GM13976 (cell line): Measurements from ENCODE around the gene SLC39A13.

Source experiments
- DNase-seq: peaks from one replicate; pipeline ENCODE4 v3.0.0; 2012; ENCODE audit warnings: low spot score
- in situ Hi-C: fragments of 300-500 bp; cut with MboI; formaldehyde crosslinking; loops from one replicate; pipeline ENCODE4 v1.12.0; 2022; ENCODE audit warnings: low sequenced_read_pairs, mixed read lengths, inconsistent platforms; ENCODE audit not compliant: unreplicated experiment
- TF ChIP-seq, protein P1 (sequence below): IDR thresholded peaks from 2 replicates; pipeline ENCODE4 v1.5.1; 2012; ENCODE audit warnings: borderline replicate concordance, mild to moderate bottlenecking; ENCODE audit not compliant: insufficient read depth; ENCODE audit errors: extremely low read depth, missing control alignments, control extremely low read depth

SLC39A13 gene

DNA sequence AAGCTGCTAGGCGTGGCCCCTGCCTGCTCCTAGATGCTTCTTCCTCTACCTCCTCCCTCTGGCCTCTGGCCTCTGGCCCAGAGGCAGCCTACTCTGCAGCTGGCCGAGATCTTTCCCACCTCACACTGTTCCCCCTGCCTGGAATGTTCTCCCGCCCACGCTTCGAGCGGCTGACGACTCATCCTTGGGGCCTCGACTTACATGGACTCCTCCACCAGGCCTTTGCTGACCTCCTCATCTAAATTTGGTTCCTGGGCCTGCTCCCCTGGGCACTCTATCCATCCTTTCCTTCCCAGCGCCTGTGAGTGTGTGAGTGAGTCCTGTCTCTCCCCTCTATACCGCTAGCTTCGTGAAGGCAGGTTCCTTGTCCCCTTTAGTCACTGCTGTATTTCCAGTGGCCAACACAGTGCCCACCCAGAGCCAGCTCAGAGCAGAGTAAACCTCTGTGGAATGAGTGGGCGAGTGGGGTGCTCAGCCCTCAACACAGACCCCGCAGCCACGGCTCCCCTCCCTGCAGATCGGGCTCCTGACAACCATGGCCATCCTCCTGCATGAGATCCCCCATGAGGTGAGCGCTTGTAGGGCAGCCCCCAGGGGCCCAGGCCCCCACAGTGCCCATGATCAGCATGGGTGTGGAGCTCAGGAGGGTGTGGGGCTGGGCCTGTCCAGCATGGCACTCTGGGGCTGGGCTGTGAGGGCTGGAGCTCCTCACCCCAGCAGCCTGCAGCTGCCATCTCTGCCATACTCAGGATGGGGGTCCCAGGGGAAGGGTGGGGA is 5.7 kb downstream of the SLC39A13 start:
- TF ChIP-seq, protein P1, sequence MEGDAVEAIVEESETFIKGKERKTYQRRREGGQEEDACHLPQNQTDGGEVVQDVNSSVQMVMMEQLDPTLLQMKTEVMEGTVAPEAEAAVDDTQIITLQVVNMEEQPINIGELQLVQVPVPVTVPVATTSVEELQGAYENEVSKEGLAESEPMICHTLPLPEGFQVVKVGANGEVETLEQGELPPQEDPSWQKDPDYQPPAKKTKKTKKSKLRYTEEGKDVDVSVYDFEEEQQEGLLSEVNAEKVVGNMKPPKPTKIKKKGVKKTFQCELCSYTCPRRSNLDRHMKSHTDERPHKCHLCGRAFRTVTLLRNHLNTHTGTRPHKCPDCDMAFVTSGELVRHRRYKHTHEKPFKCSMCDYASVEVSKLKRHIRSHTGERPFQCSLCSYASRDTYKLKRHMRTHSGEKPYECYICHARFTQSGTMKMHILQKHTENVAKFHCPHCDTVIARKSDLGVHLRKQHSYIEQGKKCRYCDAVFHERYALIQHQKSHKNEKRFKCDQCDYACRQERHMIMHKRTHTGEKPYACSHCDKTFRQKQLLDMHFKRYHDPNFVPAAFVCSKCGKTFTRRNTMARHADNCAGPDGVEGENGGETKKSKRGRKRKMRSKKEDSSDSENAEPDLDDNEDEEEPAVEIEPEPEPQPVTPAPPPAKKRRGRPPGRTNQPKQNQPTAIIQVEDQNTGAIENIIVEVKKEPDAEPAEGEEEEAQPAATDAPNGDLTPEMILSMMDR, result no peak
- no peak for DNase-seq
- in situ Hi-C loops, result no loop called here

DNA sequence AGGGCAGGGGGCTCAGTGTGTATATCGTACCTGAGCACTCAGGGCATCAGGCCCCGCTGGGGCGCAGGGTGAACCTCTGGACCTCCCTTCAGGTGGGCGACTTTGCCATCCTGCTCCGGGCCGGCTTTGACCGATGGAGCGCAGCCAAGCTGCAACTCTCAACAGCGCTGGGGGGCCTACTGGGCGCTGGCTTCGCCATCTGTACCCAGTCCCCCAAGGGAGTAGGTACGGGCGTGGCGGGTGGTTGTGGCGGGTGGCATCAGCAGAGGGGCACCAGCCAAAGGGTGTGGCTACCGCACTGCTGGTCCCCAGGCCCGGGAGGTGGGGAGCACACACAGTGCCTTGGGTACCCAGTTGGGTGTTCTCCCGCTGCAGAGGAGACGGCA is 6.3 kb downstream of the SLC39A13 start:
- TF ChIP-seq, protein P1, result no peak
- no peak for DNase-seq
- in situ Hi-C loops, result no loop called here

DNA sequence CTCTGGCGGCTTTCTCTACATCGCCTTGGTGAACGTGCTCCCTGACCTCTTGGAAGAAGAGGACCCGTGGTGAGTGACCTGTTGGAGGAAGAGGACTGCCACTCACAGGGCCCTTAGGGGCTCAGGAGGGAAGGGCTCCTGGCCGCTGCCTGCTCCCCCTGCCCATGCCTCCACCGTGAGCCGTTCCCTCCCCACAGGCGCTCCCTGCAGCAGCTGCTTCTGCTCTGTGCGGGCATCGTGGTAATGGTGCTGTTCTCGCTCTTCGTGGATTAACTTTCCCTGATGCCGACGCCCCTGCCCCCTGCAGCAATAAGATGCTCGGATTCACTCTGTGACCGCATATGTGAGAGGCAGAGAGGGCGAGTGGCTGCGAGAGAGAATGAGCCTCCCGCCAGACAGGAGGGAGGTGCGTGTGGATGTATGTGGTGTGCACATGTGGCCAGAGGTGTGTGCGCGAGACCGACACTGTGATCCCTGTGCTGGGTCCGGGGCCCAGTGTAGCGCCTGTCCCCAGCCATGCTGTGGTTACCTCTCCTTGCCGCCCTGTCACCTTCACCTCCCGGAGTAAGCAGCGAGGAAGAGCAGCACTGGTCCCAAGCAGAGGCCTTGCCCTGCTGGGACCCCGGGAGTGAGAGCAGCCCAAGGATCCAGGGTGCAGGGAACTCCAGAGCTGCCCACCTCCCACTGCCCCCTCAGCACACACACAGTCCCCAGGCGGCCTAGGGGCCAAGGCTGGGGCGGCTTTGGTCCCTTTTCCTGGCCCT is 6.9 kb downstream of the SLC39A13 start:
- no peak for DNase-seq
- TF ChIP-seq, protein P1, result no peak
- in situ Hi-C loops, result no loop called here

DNA sequence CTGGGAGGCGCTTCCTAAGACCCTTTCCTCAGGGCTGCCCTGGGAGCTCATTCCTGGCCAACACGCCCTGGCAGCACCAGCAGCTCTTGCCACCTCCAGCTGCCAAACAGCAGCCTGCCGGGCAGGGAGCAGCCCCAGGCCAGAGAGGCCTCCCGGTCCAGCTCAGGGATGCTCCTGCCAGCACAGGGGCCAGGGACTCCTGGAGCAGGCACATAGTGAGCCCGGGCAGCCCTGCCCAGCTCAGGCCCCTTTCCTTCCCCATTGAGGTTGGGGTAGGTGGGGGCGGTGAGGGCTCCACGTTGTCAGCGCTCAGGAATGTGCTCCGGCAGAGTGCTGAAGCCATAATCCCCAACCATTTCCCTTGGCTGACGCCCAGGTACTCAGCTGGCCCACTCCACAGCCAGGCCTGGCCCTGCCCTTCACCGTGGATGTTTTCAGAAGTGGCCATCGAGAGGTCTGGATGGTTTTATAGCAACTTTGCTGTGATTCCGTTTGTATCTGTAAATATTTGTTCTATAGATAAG is 7.6 kb downstream of the SLC39A13 start:
- TF ChIP-seq, protein P1, result no peak
- no peak for DNase-seq
- in situ Hi-C loops, result no loop called here

DNA sequence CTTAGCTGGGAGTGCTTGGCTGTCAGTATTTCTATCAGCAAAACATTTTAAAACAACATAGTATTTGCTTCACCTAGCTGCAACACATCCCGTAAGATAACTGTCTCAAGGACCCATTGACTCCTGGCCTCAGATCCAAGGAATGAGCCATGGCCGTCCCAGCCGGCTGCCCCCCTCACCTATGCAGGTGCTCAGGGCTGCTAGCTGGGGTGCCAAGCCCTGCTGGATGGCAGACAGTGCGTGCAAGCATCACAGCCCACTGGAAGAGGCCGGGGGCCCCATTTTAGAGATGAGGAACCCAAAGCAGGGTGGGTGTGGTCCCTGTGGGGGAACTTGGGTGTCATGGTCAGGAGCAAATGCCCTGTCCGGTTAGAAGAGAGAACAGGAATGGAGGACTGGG is 9.3 kb downstream of the SLC39A13 start:
- in situ Hi-C loops, result no loop called here
- TF ChIP-seq, protein P1, result no peak
- DNase-seq, result no peak

DNA sequence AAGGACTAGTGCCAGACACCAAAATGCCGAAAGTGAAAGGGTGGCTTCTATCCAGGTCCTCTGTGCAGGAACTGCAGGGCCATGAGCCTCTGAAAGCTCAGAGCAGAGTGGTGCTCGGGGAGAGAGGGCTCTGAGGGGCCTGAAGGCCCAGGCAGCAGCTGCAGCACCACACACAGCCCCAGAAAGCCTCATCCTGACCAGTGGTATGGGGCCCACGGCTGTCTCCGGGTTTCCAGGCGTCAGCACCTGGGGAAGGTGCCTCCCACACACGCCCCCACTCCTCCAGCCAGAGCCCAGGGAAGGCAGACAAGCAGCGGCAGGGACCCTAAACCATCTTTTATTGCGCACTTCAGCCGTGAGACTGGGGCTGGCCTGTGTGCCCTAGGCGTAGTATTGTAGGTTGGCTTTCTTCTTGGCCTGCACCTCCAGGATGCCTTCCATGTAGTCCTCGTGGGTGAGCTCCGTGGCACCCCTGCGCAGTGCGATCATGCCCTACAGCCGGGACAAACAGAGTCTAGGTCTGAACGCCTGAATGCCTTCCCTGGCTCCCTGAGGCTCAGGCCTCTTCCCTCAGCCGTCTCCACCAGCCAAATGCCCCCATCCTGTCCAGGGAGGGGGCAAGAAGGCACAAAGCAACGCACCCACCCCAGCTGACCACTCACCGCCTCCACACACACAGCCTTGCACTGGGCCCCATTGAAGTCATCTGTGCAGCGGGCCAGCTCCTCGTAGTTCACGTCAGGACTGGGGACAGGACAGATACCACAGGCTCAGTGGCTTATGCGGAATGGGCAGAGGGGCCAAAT is 10.3 kb downstream of the SLC39A13 start:
- no peak for DNase-seq
- in situ Hi-C loops, result no loop called here
- TF ChIP-seq, protein P1, result no peak
